Tibial artery (tissue), 4 donors: ENCODE results near the gene PSKH1.

ENCODE experiments used
- DNase-seq, 2 donors: peaks; one replicate each; pipeline ENCODE4 v3.0.0-alpha.2; 2019
- H3K27ac ChIP-seq, 2 donors: fragments of 200-600 bp; sonication (generic) in 1 of 2; 1 replicate in 1 of 2; 2 replicates in 1 of 2; pipeline ENCODE4 v1.5.1; 2018 to 2019; ENCODE audit warnings: mild to moderate bottlenecking in 1 of 2
- H3K27me3 ChIP-seq, 2 donors: fragments of 200-600 bp; sonication (generic) in 1 of 2; one replicate each; pipeline versions ENCODE4 v1.5.1 to v1.6.0; 2016 to 2019
- H3K36me3 ChIP-seq, 3 donors: fragments of 200-600 bp; sonication (generic) in 2 of 3; one replicate each; pipeline ENCODE4 v1.5.1; 2016 to 2019; ENCODE audit warnings: mild to moderate bottlenecking in 2 of 3
- H3K4me1 ChIP-seq, 4 donors: fragments of 200-600 bp; sonication (generic) in 2 of 4; 1 replicate in 3 of 4; 2 replicates in 1 of 4; pipeline ENCODE4 v1.5.1; 2016 to 2019
- H3K4me3 ChIP-seq, 2 donors: fragments of 200-600 bp; sonication (generic) in 1 of 2; 1 replicate in 1 of 2; 2 replicates in 1 of 2; pipeline ENCODE4 v1.5.1; 2018 to 2019; ENCODE audit warnings: mild to moderate bottlenecking in 2 of 2
- H3K9me3 ChIP-seq, 3 donors: fragments of 200-600 bp; sonication (generic) in 1 of 3; one replicate each; pipeline ENCODE4 v1.5.1; 2016 to 2019
- intact Hi-C: fragments of 100-400 bp; cut with DNase I; formaldehyde crosslinking; loops from one replicate; pipeline ENCODE4 v1.15.0; 2023; ENCODE audit warnings: low total_unique reads
- TF ChIP-seq, protein P1 (sequence below), 2 experiments: fragments of 200-600 bp in 1 of 2; fragments of 450-650 bp in 1 of 2; IDR thresholded peaks; one replicate each; pipeline ENCODE4 v1.5.1; 2017 to 2019; ENCODE audit warnings: antibody characterized with exemption in 2 of 2, mild to moderate bottlenecking in 1 of 2, moderate library complexity in 1 of 2

Gene PSKH1

DNA sequence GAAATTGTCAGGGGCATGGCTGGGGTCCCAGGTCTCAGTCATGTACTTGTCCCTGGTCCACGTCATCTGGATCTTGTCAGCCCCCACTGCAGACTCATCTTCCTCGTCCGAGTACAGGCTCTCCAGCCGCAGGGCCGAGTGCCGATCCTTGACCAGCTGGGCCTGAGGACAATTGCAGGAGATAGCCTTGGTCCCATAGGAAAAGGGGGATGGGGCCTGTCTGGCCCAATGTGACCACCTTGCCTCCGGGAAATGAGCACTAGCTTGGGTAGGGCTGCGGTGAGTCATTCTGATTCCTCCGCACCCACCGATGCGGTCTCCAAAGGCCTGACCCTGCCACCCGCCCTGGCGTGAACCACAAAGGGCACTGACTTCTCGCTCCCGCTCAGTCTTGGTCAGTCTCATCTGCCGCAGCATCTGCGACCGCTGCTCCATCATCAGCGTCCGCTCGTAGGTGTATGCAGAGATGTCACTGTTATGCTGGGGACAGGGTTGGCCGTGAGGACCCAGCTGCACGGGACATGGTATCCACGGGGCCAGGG, 52.4 kb downstream of the PSKH1 start:
- Histone ChIP-seq H3K36me3 (peaks cover 74 to 89% (median 76%) of the 10 kb centered on the region in 3 donors), H3K27ac (peak overlapping the region; percentile 80 to 83), H3K4me3 (no peak overlapping the region), H3K4me1 (peaks cover 0 to 23% (median 18%) of the 10 kb centered on the region in 4 donors), H3K27me3 (no peaks in the 10 kb centered on the region), H3K9me3 (no peaks in the 10 kb centered on the region)
- DNase-seq: peak in 1 of 2 donors; percentile 17
- TF ChIP-seq, protein P1, sequence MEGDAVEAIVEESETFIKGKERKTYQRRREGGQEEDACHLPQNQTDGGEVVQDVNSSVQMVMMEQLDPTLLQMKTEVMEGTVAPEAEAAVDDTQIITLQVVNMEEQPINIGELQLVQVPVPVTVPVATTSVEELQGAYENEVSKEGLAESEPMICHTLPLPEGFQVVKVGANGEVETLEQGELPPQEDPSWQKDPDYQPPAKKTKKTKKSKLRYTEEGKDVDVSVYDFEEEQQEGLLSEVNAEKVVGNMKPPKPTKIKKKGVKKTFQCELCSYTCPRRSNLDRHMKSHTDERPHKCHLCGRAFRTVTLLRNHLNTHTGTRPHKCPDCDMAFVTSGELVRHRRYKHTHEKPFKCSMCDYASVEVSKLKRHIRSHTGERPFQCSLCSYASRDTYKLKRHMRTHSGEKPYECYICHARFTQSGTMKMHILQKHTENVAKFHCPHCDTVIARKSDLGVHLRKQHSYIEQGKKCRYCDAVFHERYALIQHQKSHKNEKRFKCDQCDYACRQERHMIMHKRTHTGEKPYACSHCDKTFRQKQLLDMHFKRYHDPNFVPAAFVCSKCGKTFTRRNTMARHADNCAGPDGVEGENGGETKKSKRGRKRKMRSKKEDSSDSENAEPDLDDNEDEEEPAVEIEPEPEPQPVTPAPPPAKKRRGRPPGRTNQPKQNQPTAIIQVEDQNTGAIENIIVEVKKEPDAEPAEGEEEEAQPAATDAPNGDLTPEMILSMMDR (IDR thresholded peaks at IDR 0.05): no peak
- intact Hi-C loops: no loop called here

GRCh38 chr16:67946128-67946569, 53.1 kb downstream of the PSKH1 start:
- H3K9me3 ChIP-seq: no peaks in the 10 kb centered on the region
- H3K27ac ChIP-seq: no peak overlapping the region
- intact Hi-C loops: no loop called here
- TF ChIP-seq, protein P1 (IDR thresholded peaks at IDR 0.05): no peak
- no peaks in the 10 kb centered on the region for H3K27me3 ChIP-seq
- DNase-seq: no peak
- peaks cover 78 to 96% (median 82%) of the 10 kb centered on the region in 3 donors for H3K36me3 ChIP-seq
- H3K4me3 ChIP-seq: no peak overlapping the region
- H3K4me1 ChIP-seq: peaks cover 0 to 23% (median 18%) of the 10 kb centered on the region in 4 donors

- peaks cover 83 to 98% (median 91%) of the 10 kb centered on the region in 3 donors for H3K36me3 ChIP-seq
- TF ChIP-seq, protein P1 (IDR thresholded peaks at IDR 0.05): no peak
- DNase-seq: no peak
- no peaks in the 10 kb centered on the region for H3K27me3 ChIP-seq
- H3K4me1 ChIP-seq: peaks cover 0 to 29% (median 26%) of the 10 kb centered on the region in 4 donors
- H3K9me3 ChIP-seq: no peaks in the 10 kb centered on the region
- intact Hi-C loops: no loop called here
- no peak overlapping the region for H3K4me3 ChIP-seq
- no peak overlapping the region for H3K27ac ChIP-seq
Observed at GRCh38 chr16:67946966-67947558, 54.0 kb downstream of the PSKH1 start.

DNA sequence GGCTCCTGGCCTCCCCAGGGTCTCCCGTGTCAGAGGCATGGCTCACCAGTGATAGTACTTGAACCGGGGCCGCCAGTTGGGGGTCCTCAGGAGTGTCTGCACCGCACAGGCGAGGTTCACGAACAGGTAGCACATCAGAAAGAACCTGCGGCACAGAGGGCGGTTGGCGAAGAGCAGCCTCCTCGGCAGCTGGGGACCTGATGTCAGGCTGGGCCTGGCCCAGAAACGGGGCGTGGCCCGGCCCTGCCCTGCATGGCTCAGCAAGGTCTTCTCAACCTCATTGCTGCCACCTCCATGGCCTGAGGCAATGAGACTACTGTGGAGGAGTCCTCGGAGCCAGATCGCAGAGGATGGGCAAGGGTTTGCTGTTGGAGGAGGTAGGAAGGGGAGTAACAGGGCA, 55.0 kb downstream of the PSKH1 start:
- H3K4me1 ChIP-seq: peaks cover 0 to 28% (median 26%) of the 10 kb centered on the region in 4 donors
- no peak for DNase-seq
- TF ChIP-seq, protein P1 (IDR thresholded peaks at IDR 0.05): no peak
- no peak overlapping the region for H3K4me3 ChIP-seq
- intact Hi-C loops: no loop called here
- H3K36me3 ChIP-seq: peaks cover 79 to 97% (median 90%) of the 10 kb centered on the region in 3 donors
- H3K27ac ChIP-seq: no peak overlapping the region
- no peaks in the 10 kb centered on the region for H3K27me3 ChIP-seq
- H3K9me3 ChIP-seq: no peaks in the 10 kb centered on the region

GRCh38 chr16:67949645-67950044, 56.6 kb downstream of the PSKH1 start:
- intact Hi-C loops: no loop called here
- no peak overlapping the region for H3K27ac ChIP-seq
- peaks cover 94 to 99% (median 94%) of the 10 kb centered on the region in 3 donors for H3K36me3 ChIP-seq
- TF ChIP-seq, protein P1 (IDR thresholded peaks at IDR 0.05): no peak
- H3K9me3 ChIP-seq: no peaks in the 10 kb centered on the region
- peaks cover 0 to 14% (median 12%) of the 10 kb centered on the region in 4 donors for H3K4me1 ChIP-seq
- no peak for DNase-seq
- no peak overlapping the region for H3K4me3 ChIP-seq
- no peaks in the 10 kb centered on the region for H3K27me3 ChIP-seq
